Glutamatergic neuron (in vitro differentiated cells): ENCODE data around the gene BCAR1. TPM values are rescaled to one million over a fixed set of nuclear protein-coding genes. Genes with fewer than 3 reads are reported as not detected.

Experiments
- DNase-seq: peaks from one replicate; pipeline ENCODE4 v3.0.0; 2022
- H3K27ac Mint-ChIP-seq: one replicate; pipeline ENCODE4 v1.8.0; 2020; ENCODE audit warnings: mild to moderate bottlenecking, mixed read lengths, inconsistent platforms; ENCODE audit not compliant: unreplicated experiment
- H3K27me3 Mint-ChIP-seq: one replicate; pipeline ENCODE4 v1.8.0; 2020; ENCODE audit warnings: mild to moderate bottlenecking, moderate library complexity, mixed read lengths, inconsistent platforms; ENCODE audit not compliant: unreplicated experiment
- H3K36me3 Mint-ChIP-seq: one replicate; pipeline ENCODE4 v1.8.0; 2020; ENCODE audit warnings: mild to moderate bottlenecking, mixed read lengths, inconsistent platforms; ENCODE audit not compliant: unreplicated experiment
- H3K4me1 Mint-ChIP-seq: one replicate; pipeline ENCODE4 v1.8.0; 2020; ENCODE audit warnings: mild to moderate bottlenecking, low read depth, mixed read lengths, inconsistent platforms; ENCODE audit not compliant: unreplicated experiment
- H3K4me3 Mint-ChIP-seq: one replicate; pipeline ENCODE4 v1.8.0; 2020; ENCODE audit warnings: mild to moderate bottlenecking, mixed read lengths, inconsistent platforms; ENCODE audit not compliant: unreplicated experiment
- H3K9me3 Mint-ChIP-seq: one replicate; pipeline ENCODE4 v1.8.0; 2020; ENCODE audit warnings: mild to moderate bottlenecking, moderate library complexity, mixed read lengths, inconsistent platforms; ENCODE audit not compliant: unreplicated experiment
- CTCF ChIP-seq: fragments of 200-600 bp; sonication (generic); IDR thresholded peaks from one replicate; pipeline ENCODE4 v1.5.0; 2021; ENCODE audit not compliant: partially characterized antibody, unreplicated experiment
- total RNA-seq: library from RNA; stranded (reverse); fragmentation: NEBNext Ultra II Directional; extraction: Animal tissue kit (Norgen Biotek cat#: 25700); gene quantifications from one replicate; pipeline ENCODE4 v1.2.1, GENCODE V29; 2021; ENCODE audit not compliant: unreplicated experiment

Gene BCAR1
- total RNA-seq, 1 donor from 2014 or later, result 212 TPM

- H3K36me3 Mint-ChIP-seq, result no peaks in the 10 kb centered on the region
- no peak for TF ChIP-seq CTCF
- no peak overlapping the region for H3K4me3 Mint-ChIP-seq
- DNase-seq, result no peak
- H3K4me1 Mint-ChIP-seq, result peaks cover 11% of the 10 kb centered on the region
- H3K27ac Mint-ChIP-seq, result no peak overlapping the region
- H3K9me3 Mint-ChIP-seq, result peaks cover 22% of the 10 kb centered on the region
- H3K27me3 Mint-ChIP-seq, result peaks cover 9% of the 10 kb centered on the region
Observed at GRCh38 chr16:75229172-75230031, 22.0 kb downstream of the BCAR1 start.

- Mint-ChIP-seq H3K4me1 (peaks cover 7% of the 10 kb centered on the region), H3K36me3 (no peaks in the 10 kb centered on the region), H3K4me3 (no peak overlapping the region), H3K9me3 (peaks cover 21% of the 10 kb centered on the region), H3K27me3 (peaks cover 12% of the 10 kb centered on the region), H3K27ac (no peak overlapping the region)
- no peak for DNase-seq
- TF ChIP-seq CTCF, result no peak
Observed at GRCh38 chr16:75228143-75228976, 23.1 kb downstream of the BCAR1 start.

- no peak for TF ChIP-seq CTCF
- H3K4me1 Mint-ChIP-seq, result peaks cover 7% of the 10 kb centered on the region
- peaks cover 15% of the 10 kb centered on the region for H3K9me3 Mint-ChIP-seq
- no peaks in the 10 kb centered on the region for H3K36me3 Mint-ChIP-seq
- H3K27ac Mint-ChIP-seq, result peak overlapping the region; percentile 43
- H3K27me3 Mint-ChIP-seq, result peaks cover 10% of the 10 kb centered on the region
- H3K4me3 Mint-ChIP-seq, result no peak overlapping the region
- no peak for DNase-seq
Observed at GRCh38 chr16:75227361-75228142, 23.9 kb downstream of the BCAR1 start.

- H3K27ac Mint-ChIP-seq, result no peak overlapping the region
- DNase-seq, result no peak
- no peaks in the 10 kb centered on the region for H3K36me3 Mint-ChIP-seq
- H3K27me3 Mint-ChIP-seq, result peaks cover 12% of the 10 kb centered on the region
- no peak for TF ChIP-seq CTCF
- peaks cover 7% of the 10 kb centered on the region for H3K4me1 Mint-ChIP-seq
- peaks cover 17% of the 10 kb centered on the region for H3K9me3 Mint-ChIP-seq
- H3K4me3 Mint-ChIP-seq, result no peak overlapping the region
Observed at GRCh38 chr16:75226550-75227360, 24.7 kb downstream of the BCAR1 start.
